HCT116 (cell line): ENCODE measurements around the gene LARP1. TPM values are rescaled to one million over a fixed set of nuclear protein-coding genes. Genes with fewer than 3 reads are reported as not detected.

Experiments
- ATAC-seq: fragments of 200-7000 bp; cut with Tn5 transposase; 2 replicates; pipeline ENCODE4 v1.9.1; 2020; ENCODE audit warnings: mild to moderate bottlenecking, moderate library complexity
- BruUV-seq: library from RNA; stranded (reverse); fragments of 400-500 nt; replicated peaks from 2 replicates; lab custom pipeline; 2021; lab: Mats Ljungman, UMichigan
- CTCF ChIA-PET: fragments of 300-600 bp; sonication (Branson Sonifier 250); formaldehyde crosslinking; loops from one replicate; lab custom pipeline; 2021; ENCODE audit warnings: antibody characterized with exemption; lab: Charles Lee
- POLR2A ChIA-PET: fragments of 300-600, 350-600 bp; sonication (Branson Sonifier 250); formaldehyde crosslinking; loops from one replicate; lab custom pipeline; 2021; ENCODE audit warnings: antibody characterized with exemption; lab: Charles Lee
- RAD21 ChIA-PET, 2 experiments: fragments of 300-600 bp; sonication (Branson Sonifier 250); formaldehyde crosslinking; loops; one replicate each; lab custom pipeline; 2023; ENCODE audit warnings: low total read pairs in 2 of 2; ENCODE audit not compliant: uncharacterized antibody in 2 of 2, unreplicated experiment in 2 of 2, low non-redundant PET in 1 of 2; lab: Charles Lee
- DNase-seq: peaks from one replicate; pipeline ENCODE4 v3.0.0-alpha.2; 2010; ENCODE audit warnings: low read depth, low spot score
- H2AFZ ChIP-seq: fragments of 200-600 bp; shearing (Covaris generic), sonication (generic); 2 replicates; pipeline ENCODE4 v1.6.1; 2017; ENCODE audit warnings: low read depth, mixed run types, mixed read lengths, antibody characterized with exemption, low read length; ENCODE audit not compliant: poor library complexity, severe bottlenecking
- H3K27ac ChIP-seq: 2 replicates; pipeline ENCODE4 v1.5.1; 2012; ENCODE audit warnings: low read depth, low read length
- H3K27me3 ChIP-seq: fragments of 200-600 bp; sonication (generic); 2 replicates; pipeline ENCODE4 v1.6.1; 2016; ENCODE audit warnings: mixed run types, low read length, mixed read lengths; ENCODE audit not compliant: insufficient read depth
- H3K36me3 ChIP-seq, 2 experiments: fragments of 200-500 bp in 1 of 2; fragments of 200-600 bp in 1 of 2; sonication (Bioruptor generic) in 1 of 2; sonication (generic) in 1 of 2; 2 replicates each; pipeline versions ENCODE4 v1.5.1 to v1.6.1; 2014 to 2016; ENCODE audit warnings: low read length in 2 of 2, inconsistent platforms in 1 of 2, mixed read lengths in 1 of 2, mixed run types in 1 of 2; ENCODE audit not compliant: insufficient read depth in 2 of 2, control insufficient read depth in 1 of 2
- H3K4me1 ChIP-seq, 2 experiments: fragments of 200-600 bp in 1 of 2; sonication (generic) in 1 of 2; 2 replicates each; pipeline versions ENCODE4 v1.5.1 to v1.6.1; 2012 to 2017; ENCODE audit warnings: low read length in 2 of 2, inconsistent platforms in 1 of 2, mild to moderate bottlenecking in 1 of 2, mixed read lengths in 1 of 2, mixed run types in 1 of 2, moderate library complexity in 1 of 2; ENCODE audit not compliant: insufficient read depth in 2 of 2, control insufficient read depth in 1 of 2
- H3K4me2 ChIP-seq: fragments of 200-600 bp; sonication (generic); 2 replicates; pipeline ENCODE4 v1.6.1; 2017; ENCODE audit warnings: mixed run types, low read length, mixed read lengths
- H3K4me3 ChIP-seq, 2 experiments: fragments of 200-600 bp in 1 of 2; sonication (generic) in 1 of 2; replicated peaks in 1 of 2; 2 replicates each; pipeline ENCODE4 v1.5.1; 2011 to 2016; ENCODE audit warnings: low read length in 2 of 2, control low read depth in 1 of 2, low read depth in 1 of 2, mild to moderate bottlenecking in 1 of 2, mixed read lengths in 1 of 2, mixed run types in 1 of 2
- H3K79me2 ChIP-seq: fragments of 200-600 bp; sonication (generic); 2 replicates; pipeline ENCODE4 v1.6.1; 2017; ENCODE audit warnings: mild to moderate bottlenecking, mixed run types, low read length, moderate library complexity, mixed read lengths; ENCODE audit not compliant: insufficient read depth
- H3K9ac ChIP-seq: fragments of 200-600 bp; sonication (generic); 2 replicates; pipeline ENCODE4 v1.6.1; 2016; ENCODE audit warnings: low read length, mixed read lengths
- H3K9me2 ChIP-seq: fragments of 200-600 bp; sonication (generic), shearing (Covaris generic); 2 replicates; pipeline ENCODE4 v1.6.1; 2017; ENCODE audit warnings: mixed run types, mild to moderate bottlenecking, moderate library complexity; ENCODE audit not compliant: insufficient read depth
- H3K9me3 ChIP-seq, 2 experiments: fragments of 200-500 bp in 1 of 2; fragments of 200-600 bp in 1 of 2; sonication (Bioruptor generic) in 1 of 2; sonication (generic) in 1 of 2; 2 replicates each; pipeline ENCODE4 v1.6.1; 2014 to 2017; ENCODE audit warnings: low read length in 2 of 2, mixed read lengths in 2 of 2, inconsistent platforms in 1 of 2, low read depth in 1 of 2, mild to moderate bottlenecking in 1 of 2, mixed run types in 1 of 2, moderate library complexity in 1 of 2; ENCODE audit not compliant: control insufficient read depth in 1 of 2, insufficient read depth in 1 of 2
- H4K20me1 ChIP-seq: fragments of 200-600 bp; sonication (generic), shearing (Covaris generic); 2 replicates; pipeline ENCODE4 v1.6.1; 2017; ENCODE audit warnings: mixed run types, mild to moderate bottlenecking, moderate library complexity; ENCODE audit not compliant: insufficient read depth
- CEBPB ChIP-seq: IDR thresholded peaks from 2 replicates; pipeline ENCODE4 v1.6.1; 2012; ENCODE audit warnings: low read depth
- CTCF ChIP-seq, 3 experiments: fragments of 200-600 bp in 1 of 3; sonication (generic) in 1 of 3; IDR thresholded peaks in 2 of 3; conservative IDR thresholded peaks in 1 of 3; 2 replicates each; pipeline ENCODE4 v1.5.1; 2012 to 2017; ENCODE audit warnings: low read depth in 2 of 3, low read length in 2 of 3, antibody characterized with exemption in 1 of 3, borderline replicate concordance in 1 of 3, control low read depth in 1 of 3, mild to moderate bottlenecking in 1 of 3, mixed read lengths in 1 of 3, mixed run types in 1 of 3, moderate library complexity in 1 of 3; ENCODE audit not compliant: insufficient read depth in 1 of 3
- EGR1 ChIP-seq: IDR thresholded peaks from 2 replicates; pipeline ENCODE4 v1.6.1; 2012; ENCODE audit warnings: low read depth
- ELF1 ChIP-seq: IDR thresholded peaks from 2 replicates; pipeline ENCODE4 v1.6.1; 2012; ENCODE audit warnings: low read depth, borderline replicate concordance
- EZH2 ChIP-seq: fragments of 200-600 bp; sonication (generic); IDR thresholded peaks from 2 replicates; pipeline ENCODE4 v1.6.1; 2017; ENCODE audit warnings: antibody characterized with exemption, mixed run types
- EZH2phosphoT487 ChIP-seq: fragments of 200-600 bp; IDR thresholded peaks from 2 replicates; pipeline ENCODE4 v1.6.1; 2018; ENCODE audit warnings: antibody characterized with exemption, borderline replicate concordance
- MAX ChIP-seq: IDR thresholded peaks from 2 replicates; pipeline ENCODE4 v1.6.1; 2012
- POLR2A ChIP-seq: IDR thresholded peaks from 2 replicates; pipeline ENCODE4 v1.7.0; 2011; ENCODE audit warnings: borderline replicate concordance; ENCODE audit not compliant: insufficient read depth, insufficient read length; ENCODE audit errors: extremely low read depth
- REST ChIP-seq: IDR thresholded peaks from 2 replicates; pipeline ENCODE4 v1.6.1; 2012; ENCODE audit warnings: low read depth
- SIN3A ChIP-seq: IDR thresholded peaks from 2 replicates; pipeline ENCODE4 v1.6.1; 2012; ENCODE audit warnings: low read depth
- SP1 ChIP-seq: IDR thresholded peaks from 2 replicates; pipeline ENCODE4 v1.6.1; 2012; ENCODE audit warnings: low read depth
- SRF ChIP-seq: IDR thresholded peaks from 2 replicates; pipeline ENCODE4 v1.6.1; 2012; ENCODE audit warnings: low read depth
- TCF7L2 ChIP-seq: IDR thresholded peaks from 2 replicates; pipeline ENCODE4 v1.7.0; 2011; ENCODE audit warnings: borderline replicate concordance, inconsistent platforms; ENCODE audit not compliant: insufficient read depth, insufficient read length; ENCODE audit errors: extremely low read depth
- YY1 ChIP-seq: IDR thresholded peaks from 2 replicates; pipeline ENCODE4 v1.6.1; 2011; ENCODE audit warnings: low read length, low read depth, moderate library complexity, mild to moderate bottlenecking; ENCODE audit not compliant: insufficient replicate concordance; ENCODE audit errors: extremely low read depth
- ZFX ChIP-seq: fragments of 450-650 bp; IDR thresholded peaks from 2 replicates; pipeline ENCODE4 v1.6.1; 2017
- intact Hi-C: fragments of 100-400 bp; cut with micrococcal nuclease; formaldehyde crosslinking; loops from 2 replicates; pipeline ENCODE4 v1.10.0; 2022
- total RNA-seq: library from RNA; stranded (reverse); gene quantifications from one replicate; pipeline ENCODE4 v1.2.1, GENCODE V29; 2021; ENCODE audit not compliant: unreplicated experiment

The LARP1 gene
- total RNA-seq, 1 experiment from 2014 or later = 201 TPM

- no peaks in the 10 kb centered on the region for H3K9me2 ChIP-seq
- TF ChIP-seq SP1 (no peak), ELF1 (no peak), CTCF (IDR thresholded peaks at IDR 0.05 in 2 of 3, conservative IDR thresholded peaks at IDR 0.05 in 1 of 3; ENCODE audit: borderline replicate concordance in 1 of 3, insufficient read depth in 1 of 3, low read depth in 2 of 3, low read length in 2 of 3) (no peak), TCF7L2 (no peak), EZH2phosphoT487 (no peak), REST (no peak), SIN3A (no peak), EZH2 (no peak), POLR2A (no peak), ZFX (no peak), MAX (no peak), SRF (no peak), EGR1 (no peak), YY1 (no peak), CEBPB (no peak)
- H3K79me2 ChIP-seq = peaks cover 74% of the 10 kb centered on the region
- ChIA-PET RAD21 (no interaction called here), POLR2A (no interaction called here), CTCF (no interaction called here)
- no peak overlapping the region for H3K9ac ChIP-seq
- no peak overlapping the region for H2AFZ ChIP-seq
- peaks cover 33 to 63% of the 10 kb centered on the region in 2 experiments for H3K36me3 ChIP-seq
- DNase-seq = no peak
- no peak overlapping the region for H3K27ac ChIP-seq
- H4K20me1 ChIP-seq = peaks cover 10% of the 10 kb centered on the region; the same call in 1 of the 2 replicates
- ATAC-seq = no peak
- BruUV-seq = no TSS peak
- no peak overlapping the region for H3K4me3 ChIP-seq
- no peaks in the 10 kb centered on the region for H3K4me1 ChIP-seq
- H3K4me2 ChIP-seq = no peak overlapping the region
- H3K27me3 ChIP-seq = no peaks in the 10 kb centered on the region
- no peaks in the 10 kb centered on the region for H3K9me3 ChIP-seq
- intact Hi-C loops = no loop called here
Measured at GRCh38 chr5:154793599-154794524, 38.7 kb downstream of the LARP1 start.
